Parathyroid adenoma (tissue), 2 donors: ENCODE data around the gene BRD9.

Experiments
- H2AFZ ChIP-seq: fragments of 300-600 bp; sonication (generic); one replicate; pipeline ENCODE4 v1.7.0; 2017; ENCODE audit warnings: antibody characterized with exemption, mild to moderate bottlenecking
- H3K27ac ChIP-seq: fragments of 300-600 bp; sonication (generic); one replicate; pipeline ENCODE4 v1.7.0; 2017
- H3K27me3 ChIP-seq: fragments of 300-600 bp; sonication (generic); one replicate; pipeline ENCODE4 v1.7.0; 2017; ENCODE audit warnings: low read length; ENCODE audit not compliant: control insufficient read depth, insufficient read depth
- H3K36me3 ChIP-seq: fragments of 300-600 bp; sonication (generic); one replicate; pipeline ENCODE4 v1.7.0; 2017; ENCODE audit warnings: low read length; ENCODE audit not compliant: control insufficient read depth, insufficient read depth
- H3K4me1 ChIP-seq: fragments of 300-600 bp; sonication (generic); one replicate; pipeline ENCODE4 v1.7.0; 2017; ENCODE audit warnings: control low read depth
- H3K4me2 ChIP-seq: fragments of 300-600 bp; sonication (generic); one replicate; pipeline ENCODE4 v1.7.0; 2017; ENCODE audit warnings: low read length
- H3K4me3 ChIP-seq: fragments of 300-600 bp; sonication (generic); one replicate; pipeline ENCODE4 v1.7.0; 2017; ENCODE audit warnings: low read depth, low read length
- H3K79me2 ChIP-seq: fragments of 300-600 bp; sonication (generic); one replicate; pipeline ENCODE4 v1.7.0; 2017; ENCODE audit warnings: control low read depth
- H3K9ac ChIP-seq: fragments of 300-600 bp; sonication (generic); one replicate; pipeline ENCODE4 v1.7.0; 2017; ENCODE audit warnings: mild to moderate bottlenecking
- H3K9me3 ChIP-seq: fragments of 300-600 bp; sonication (generic); one replicate; pipeline ENCODE4 v1.7.0; 2017; ENCODE audit warnings: low read length; ENCODE audit not compliant: control insufficient read depth
- CTCF ChIP-seq: fragments of 300-600 bp; sonication (generic); IDR thresholded peaks from one replicate; pipeline ENCODE4 v1.7.0; 2017; ENCODE audit warnings: antibody characterized with exemption, mild to moderate bottlenecking
- donor health status: primary hyperparathyroidism.

The BRD9 gene

GRCh38 chr5:820245-820644, 72.4 kb downstream of the BRD9 start:
- Histone ChIP-seq H3K27me3 (no peaks in the 10 kb centered on the region), H3K9ac (no peak overlapping the region), H3K4me1 (no peaks in the 10 kb centered on the region), H3K79me2 (no peaks in the 10 kb centered on the region), H3K4me2 (no peak overlapping the region), H2AFZ (no peak overlapping the region), H3K27ac (no peak overlapping the region), H3K4me3 (no peak overlapping the region), H3K36me3 (no peaks in the 10 kb centered on the region), H3K9me3 (no peaks in the 10 kb centered on the region)
- TF ChIP-seq CTCF = no peak

GRCh38 chr5:819078-819477, 73.5 kb downstream of the BRD9 start:
- Histone ChIP-seq H3K36me3 (no peaks in the 10 kb centered on the region), H3K27ac (no peak overlapping the region), H3K9ac (no peak overlapping the region), H3K4me1 (no peaks in the 10 kb centered on the region), H3K27me3 (no peaks in the 10 kb centered on the region), H3K9me3 (no peaks in the 10 kb centered on the region), H2AFZ (no peak overlapping the region), H3K79me2 (no peaks in the 10 kb centered on the region), H3K4me3 (no peak overlapping the region), H3K4me2 (no peak overlapping the region)
- TF ChIP-seq CTCF = no peak

GRCh38 chr5:816176-816575, 76.4 kb downstream of the BRD9 start:
- Histone ChIP-seq H3K4me1 (no peaks in the 10 kb centered on the region), H3K27ac (no peak overlapping the region)

GRCh38 chr5:815449-815848, 77.2 kb downstream of the BRD9 start:
- no peak overlapping the region for H3K27ac ChIP-seq
- no peak overlapping the region for H2AFZ ChIP-seq
- H3K4me1 ChIP-seq = no peaks in the 10 kb centered on the region
- no peak overlapping the region for H3K9ac ChIP-seq
- TF ChIP-seq CTCF = no peak
- H3K9me3 ChIP-seq = no peaks in the 10 kb centered on the region
- no peak overlapping the region for H3K4me2 ChIP-seq
- no peaks in the 10 kb centered on the region for H3K79me2 ChIP-seq
- H3K27me3 ChIP-seq = no peaks in the 10 kb centered on the region
- H3K36me3 ChIP-seq = no peaks in the 10 kb centered on the region
- no peak overlapping the region for H3K4me3 ChIP-seq

More at GRCh38 chr5:816176-816575, 76.4 kb downstream of the BRD9 start:
- Histone ChIP-seq H3K79me2 (no peaks in the 10 kb centered on the region), H2AFZ (no peak overlapping the region), H3K27me3 (no peaks in the 10 kb centered on the region), H3K9me3 (no peaks in the 10 kb centered on the region), H3K4me2 (no peak overlapping the region), H3K9ac (no peak overlapping the region), H3K36me3 (no peaks in the 10 kb centered on the region), H3K4me3 (no peak overlapping the region)
- no peak for TF ChIP-seq CTCF
